Activated naive CD8-positive, alpha-beta T cell treated with anti-CD3 and anti-CD28 coated beads, Interleukin-2, amount 50 U/mL, for 24 hours (primary cell): ENCODE data around the gene STX8.
A peak's percentile ranks its signal among the peaks of the same experiment; 100 is the strongest.
"Not testable (repeated sequence)": the region's sequence is repeated elsewhere in the genome, so short reads cannot be mapped to it uniquely, and the experiment has no call there.

Experiments used
- ATAC-seq: fragments of 150-1000 bp; cut with Tn5 transposase; one replicate; pipeline ENCODE4 v1.10.0; 2021
- DNase-seq: peaks from one replicate; pipeline ENCODE4 v3.0.0; 2021
- H3K27ac Mint-ChIP-seq: one replicate; pipeline ENCODE4 v1.8.0; 2021; ENCODE audit warnings: mild to moderate bottlenecking, mixed read lengths
- H3K27me3 Mint-ChIP-seq: one replicate; pipeline ENCODE4 v1.8.0; 2021; ENCODE audit warnings: mixed read lengths
- H3K36me3 Mint-ChIP-seq: one replicate; pipeline ENCODE4 v1.8.0; 2021; ENCODE audit warnings: low read depth, mixed read lengths
- H3K4me1 Mint-ChIP-seq: one replicate; pipeline ENCODE4 v1.8.0; 2021; ENCODE audit warnings: mixed read lengths
- H3K4me3 Mint-ChIP-seq: one replicate; pipeline ENCODE4 v1.8.0; 2021; ENCODE audit warnings: mild to moderate bottlenecking, moderate library complexity, mixed read lengths
- H3K9me3 Mint-ChIP-seq: one replicate; pipeline ENCODE4 v1.8.0; 2021; ENCODE audit warnings: mixed read lengths

The STX8 gene

DNA sequence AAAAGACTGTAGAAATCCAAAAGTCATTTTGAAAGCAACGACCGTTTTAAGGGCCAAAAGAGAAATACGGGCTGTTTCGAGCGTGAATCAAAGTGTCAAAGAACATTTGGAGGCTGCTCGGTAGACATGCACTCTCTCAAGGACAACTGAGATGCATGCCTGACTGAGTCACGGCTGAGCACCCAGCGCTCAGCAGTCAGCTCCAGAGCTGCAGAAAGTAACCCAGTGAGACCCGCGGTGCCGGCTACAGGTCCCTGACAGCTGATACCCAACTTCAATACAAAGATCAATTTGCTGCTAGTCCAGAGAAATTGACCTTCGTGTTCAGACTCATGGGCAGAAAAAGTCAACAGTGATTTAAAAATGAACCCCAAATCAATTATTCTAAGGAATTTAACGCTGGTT lies 214.9 kb downstream of the STX8 start:
- no peak overlapping the region for H3K4me3 Mint-ChIP-seq
- peaks cover 28% of the 10 kb centered on the region for H3K4me1 Mint-ChIP-seq
- H3K36me3 Mint-ChIP-seq, result no peaks in the 10 kb centered on the region
- ATAC-seq, result no peak
- no peaks in the 10 kb centered on the region for H3K9me3 Mint-ChIP-seq
- H3K27me3 Mint-ChIP-seq, result peaks cover 2% of the 10 kb centered on the region
- DNase-seq, result no peak
- no peak overlapping the region for H3K27ac Mint-ChIP-seq

DNA sequence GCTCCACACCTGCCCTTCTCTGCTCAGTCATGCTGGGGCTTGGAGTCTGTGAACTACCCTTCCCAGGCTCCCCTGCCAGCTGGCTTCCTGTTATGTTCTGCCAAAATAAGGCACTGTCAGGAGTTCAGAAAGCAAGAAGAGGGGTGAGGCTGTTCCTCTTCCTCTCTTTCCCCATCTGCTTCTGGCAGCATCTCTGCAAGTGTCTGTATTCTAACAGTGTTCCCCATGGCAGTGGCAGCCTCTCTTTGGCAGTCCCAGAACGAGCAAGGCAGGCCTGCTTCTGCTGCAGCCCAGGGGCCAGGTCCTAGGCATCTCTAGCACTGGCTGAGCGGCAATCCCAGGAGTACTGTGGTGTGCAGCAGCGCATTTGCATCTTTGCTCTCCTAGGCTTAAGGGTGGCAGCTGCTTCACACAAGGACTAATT lies 219.1 kb downstream of the STX8 start:
- Mint-ChIP-seq H3K27ac (no peak overlapping the region), H3K4me1 (peaks cover 7% of the 10 kb centered on the region), H3K36me3 (no peaks in the 10 kb centered on the region), H3K4me3 (no peak overlapping the region), H3K9me3 (no peaks in the 10 kb centered on the region), H3K27me3 (no peaks in the 10 kb centered on the region)
- ATAC-seq, result no peak
- DNase-seq, result no peak

DNA sequence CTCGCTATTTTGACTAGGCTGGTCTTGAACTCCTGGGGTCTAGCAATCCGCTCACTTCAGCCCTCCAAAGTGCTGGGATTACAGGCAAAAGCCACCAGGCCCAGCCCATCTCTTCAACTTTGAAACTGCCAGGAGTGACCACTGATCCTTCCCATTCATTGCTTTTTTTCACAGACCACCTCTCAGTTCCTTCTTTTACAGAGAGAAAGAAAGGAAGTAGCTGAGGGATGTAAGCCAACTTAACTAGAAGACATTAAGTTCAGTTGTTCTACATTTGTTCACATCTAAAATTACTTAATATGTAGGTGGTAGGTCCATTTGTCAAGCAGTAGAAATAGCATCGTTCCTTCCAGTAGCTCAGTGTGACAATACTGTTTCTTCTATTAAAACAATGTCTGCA lies 219.8 kb downstream of the STX8 start:
- Mint-ChIP-seq H3K27ac (peak overlapping the region; percentile 9), H3K9me3 (no peaks in the 10 kb centered on the region), H3K4me1 (peaks cover 7% of the 10 kb centered on the region), H3K36me3 (no peaks in the 10 kb centered on the region), H3K27me3 (no peaks in the 10 kb centered on the region), H3K4me3 (no peak overlapping the region)
- DNase-seq, result no peak
- no peak for ATAC-seq

DNA sequence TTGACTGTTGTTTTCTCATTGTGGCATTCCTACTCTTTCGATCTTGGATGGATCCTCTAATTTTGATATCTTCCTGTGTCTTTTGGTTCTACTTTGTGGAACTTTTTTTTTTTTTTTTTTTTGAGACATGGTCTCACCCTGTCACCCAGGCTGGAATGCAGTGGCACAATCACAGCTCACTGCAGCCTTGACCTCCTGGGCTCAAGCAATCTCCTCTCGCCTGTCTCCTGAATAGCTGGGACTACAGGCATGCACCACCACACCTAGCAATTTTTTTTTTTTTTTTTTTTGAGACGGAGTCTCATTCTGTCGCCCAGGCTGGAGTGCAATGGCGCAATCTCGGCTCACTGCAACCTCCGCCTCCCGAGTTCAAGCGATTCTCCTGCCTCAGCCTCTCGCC lies 220.4 kb downstream of the STX8 start:
- H3K27me3 Mint-ChIP-seq, H3K27ac Mint-ChIP-seq, H3K9me3 Mint-ChIP-seq, H3K4me3 Mint-ChIP-seq, DNase-seq, ATAC-seq, H3K36me3 Mint-ChIP-seq: not testable (repeated sequence)
- peaks cover 10% of the 10 kb centered on the region for H3K4me1 Mint-ChIP-seq

DNA sequence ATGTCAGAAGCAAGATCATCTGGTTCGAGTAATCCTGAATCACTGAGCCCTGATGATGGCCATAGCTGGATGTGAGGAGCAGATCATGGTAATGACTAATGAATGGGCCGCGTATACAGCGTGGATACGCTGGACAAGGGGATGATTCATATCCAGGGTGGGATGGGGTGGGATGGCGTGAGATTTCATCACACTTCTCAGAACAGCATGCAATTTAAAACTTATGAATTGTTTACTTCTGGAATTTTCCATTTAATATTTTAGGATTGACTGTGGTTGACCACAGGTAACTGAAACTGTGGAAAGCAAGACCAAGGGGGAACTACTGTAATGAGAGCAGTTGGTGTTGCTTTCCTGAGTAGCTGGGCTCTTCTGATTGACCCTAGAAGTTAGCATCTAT lies 225.5 kb downstream of the STX8 start:
- Mint-ChIP-seq H3K27me3 (peaks cover 3% of the 10 kb centered on the region), H3K27ac (no peak overlapping the region), H3K36me3 (peaks cover 4% of the 10 kb centered on the region), H3K4me3 (no peak overlapping the region), H3K4me1 (peaks cover 23% of the 10 kb centered on the region), H3K9me3 (peaks cover 3% of the 10 kb centered on the region)
- ATAC-seq (peak; percentile 72), DNase-seq (no peak)

DNA sequence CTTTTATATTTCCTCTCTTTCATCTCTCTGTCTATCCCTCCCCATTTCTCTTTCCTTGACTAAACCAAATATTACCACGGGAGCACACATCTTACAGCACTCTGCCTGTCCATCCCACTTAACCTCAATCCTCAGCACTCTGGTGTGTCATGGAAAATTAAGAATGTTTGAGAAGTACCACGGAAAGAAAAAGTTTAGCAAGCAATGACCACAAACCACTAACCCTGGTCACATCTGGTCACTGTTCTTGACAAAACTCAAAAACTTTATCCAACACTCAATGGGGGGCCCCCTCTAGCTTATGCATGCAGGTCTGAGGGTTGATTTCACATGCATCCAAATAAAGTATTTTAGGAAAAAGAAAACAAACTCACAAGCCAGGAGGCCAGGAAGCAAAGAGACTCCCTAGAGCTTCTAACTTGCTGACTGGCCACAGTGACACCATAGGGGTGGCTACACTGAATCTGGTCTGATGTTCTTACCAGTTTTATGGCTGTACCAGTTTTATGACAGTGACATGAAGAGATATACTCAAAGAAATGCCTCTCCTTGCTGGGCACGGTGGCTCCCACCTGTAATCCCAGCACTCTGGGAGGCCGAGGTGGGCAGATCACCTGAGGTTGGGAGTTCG lies 229.2 kb downstream of the STX8 start:
- Mint-ChIP-seq H3K4me3 (peak overlapping the region; percentile 65), H3K27me3 (peaks cover 3% of the 10 kb centered on the region), H3K36me3 (peaks cover 8% of the 10 kb centered on the region), H3K27ac (peak overlapping the region; percentile 92), H3K4me1 (peaks cover 25% of the 10 kb centered on the region), H3K9me3 (peaks cover 3% of the 10 kb centered on the region)
- DNase-seq (peak; percentile 26), ATAC-seq (peak; percentile 79)

GRCh38 chr17:9343516-9343915 lies 232.1 kb downstream of the STX8 start:
- Mint-ChIP-seq H3K27me3 (peaks cover 3% of the 10 kb centered on the region), H3K4me3 (no peak overlapping the region), H3K4me1 (peaks cover 17% of the 10 kb centered on the region), H3K36me3 (peaks cover 11% of the 10 kb centered on the region), H3K9me3 (no peaks in the 10 kb centered on the region), H3K27ac (no peak overlapping the region)
- ATAC-seq (no peak), DNase-seq (no peak)

GRCh38 chr17:9342225-9342624 lies 233.4 kb downstream of the STX8 start:
- ATAC-seq, result no peak
- H3K27ac Mint-ChIP-seq, result no peak overlapping the region
- no peak for DNase-seq
- H3K27me3 Mint-ChIP-seq, result peaks cover 3% of the 10 kb centered on the region
- peaks cover 17% of the 10 kb centered on the region for H3K36me3 Mint-ChIP-seq
- peaks cover 17% of the 10 kb centered on the region for H3K4me1 Mint-ChIP-seq
- H3K9me3 Mint-ChIP-seq, result no peaks in the 10 kb centered on the region
- H3K4me3 Mint-ChIP-seq, result no peak overlapping the region

DNA sequence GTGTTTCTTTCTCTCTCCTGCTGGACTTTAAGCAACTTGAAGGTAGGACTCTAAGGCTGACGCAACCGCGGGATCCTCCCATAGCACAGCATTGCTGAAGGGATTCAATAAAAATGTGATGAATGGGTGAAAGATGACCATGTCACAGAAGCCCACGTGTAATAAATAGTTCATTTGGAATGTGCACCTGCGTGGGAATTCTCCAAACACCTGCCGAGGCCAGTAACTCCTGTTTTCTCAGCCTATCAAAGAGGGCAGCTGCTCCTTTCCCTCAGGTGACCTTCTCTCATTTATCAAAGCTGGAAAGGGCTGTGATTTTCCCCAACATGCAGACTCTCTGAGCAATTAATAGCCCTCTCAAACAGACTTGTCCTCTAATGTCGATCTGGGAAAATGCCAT lies 235.7 kb downstream of the STX8 start:
- Mint-ChIP-seq H3K36me3 (peaks cover 24% of the 10 kb centered on the region), H3K4me1 (peaks cover 5% of the 10 kb centered on the region), H3K27me3 (no peaks in the 10 kb centered on the region), H3K9me3 (peaks cover 21% of the 10 kb centered on the region), H3K4me3 (no peak overlapping the region), H3K27ac (no peak overlapping the region)
- ATAC-seq (no peak), DNase-seq (no peak)

DNA sequence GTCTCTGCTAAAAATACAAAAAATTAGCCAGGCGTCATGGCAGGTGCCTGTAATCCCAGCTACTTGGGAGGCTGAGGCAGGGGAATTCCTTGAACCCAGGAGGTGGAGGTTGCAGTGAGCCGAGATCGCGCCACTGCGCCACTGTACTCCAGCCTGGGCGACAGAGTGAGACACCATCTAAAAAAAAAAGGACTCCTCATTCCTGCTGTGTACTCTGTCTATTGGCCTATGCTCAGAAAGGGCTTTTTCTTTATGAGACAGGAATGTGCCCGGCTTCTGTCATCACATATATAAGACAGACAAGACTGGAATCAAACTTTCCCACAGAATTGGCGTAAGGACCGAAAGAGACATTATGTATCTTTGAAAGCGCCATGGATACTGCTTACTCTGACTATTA lies 236.1 kb downstream of the STX8 start:
- H3K27me3 Mint-ChIP-seq, result not testable (repeated sequence)

DNA sequence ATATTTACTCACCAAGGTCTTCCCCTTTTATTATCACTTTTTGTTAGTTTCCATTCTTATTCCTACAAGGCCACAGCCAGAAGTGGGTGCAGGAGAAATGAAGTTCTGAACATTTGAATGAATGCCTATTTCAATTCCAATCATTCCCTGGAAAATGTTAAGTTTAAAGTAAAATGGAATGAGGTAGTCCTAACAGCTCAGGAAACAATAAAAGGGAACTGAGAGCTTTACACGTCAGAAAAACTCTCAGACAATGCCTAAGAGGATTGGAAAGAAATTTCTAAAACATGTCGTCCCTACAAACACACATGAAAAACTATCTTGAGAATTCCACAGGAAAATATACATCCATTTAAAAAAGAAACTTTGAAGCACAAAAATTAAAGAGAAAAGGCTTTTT lies 238.8 kb downstream of the STX8 start:
- peaks cover 30% of the 10 kb centered on the region for H3K9me3 Mint-ChIP-seq
- no peaks in the 10 kb centered on the region for H3K27me3 Mint-ChIP-seq
- no peak overlapping the region for H3K4me3 Mint-ChIP-seq
- no peak overlapping the region for H3K27ac Mint-ChIP-seq
- DNase-seq, result no peak
- peaks cover 7% of the 10 kb centered on the region for H3K4me1 Mint-ChIP-seq
- H3K36me3 Mint-ChIP-seq, result peaks cover 27% of the 10 kb centered on the region
- no peak for ATAC-seq

More for the DNA sequence above, 236.1 kb downstream of the STX8 start:
- Mint-ChIP-seq H3K36me3 (peaks cover 29% of the 10 kb centered on the region), H3K9me3 (peaks cover 26% of the 10 kb centered on the region)
- H3K27ac Mint-ChIP-seq, DNase-seq, H3K4me3 Mint-ChIP-seq, H3K4me1 Mint-ChIP-seq, ATAC-seq: not testable (repeated sequence)

- H3K36me3 Mint-ChIP-seq, result peaks cover 26% of the 10 kb centered on the region
- H3K9me3 Mint-ChIP-seq, result peaks cover 30% of the 10 kb centered on the region
- no peak overlapping the region for H3K4me3 Mint-ChIP-seq
- no peak overlapping the region for H3K27ac Mint-ChIP-seq
- H3K4me1 Mint-ChIP-seq, result peaks cover 7% of the 10 kb centered on the region
- DNase-seq (no peak), ATAC-seq (peak; percentile 43)
- no peaks in the 10 kb centered on the region for H3K27me3 Mint-ChIP-seq
Observed at GRCh38 chr17:9334536-9335446, 240.8 kb downstream of the STX8 start.

GRCh38 chr17:9332132-9332494 lies 243.5 kb downstream of the STX8 start:
- Mint-ChIP-seq H3K36me3 (peaks cover 18% of the 10 kb centered on the region), H3K4me1 (peaks cover 7% of the 10 kb centered on the region), H3K9me3 (peaks cover 30% of the 10 kb centered on the region), H3K27me3 (no peaks in the 10 kb centered on the region), H3K4me3 (no peak overlapping the region), H3K27ac (no peak overlapping the region)
- ATAC-seq (no peak), DNase-seq (no peak)

GRCh38 chr17:9331279-9332131 lies 244.1 kb downstream of the STX8 start:
- DNase-seq (no peak), ATAC-seq (no peak)
- no peaks in the 10 kb centered on the region for H3K27me3 Mint-ChIP-seq
- peaks cover 7% of the 10 kb centered on the region for H3K4me1 Mint-ChIP-seq
- no peak overlapping the region for H3K4me3 Mint-ChIP-seq
- peaks cover 24% of the 10 kb centered on the region for H3K9me3 Mint-ChIP-seq
- H3K27ac Mint-ChIP-seq, result no peak overlapping the region
- H3K36me3 Mint-ChIP-seq, result peaks cover 15% of the 10 kb centered on the region
